ENCODE measurements around the gene CLPSL2.

GRCh38 chr6:35727935-35728682, 48.3 kb upstream of the CLPSL2 start:
- TF ChIP-seq CTCF (IDR thresholded peaks at IDR 0.05; ENCODE audit: borderline replicate concordance, extremely low read depth, low read length, poor library complexity, severe bottlenecking) (no peak), EZH2 (IDR thresholded peaks at IDR 0.05; ENCODE audit: borderline replicate concordance, low read depth, low read length, severe bottlenecking) (no peak)

Data from DND-41 (cell line).